NCI-H187 (cell line): ENCODE data around the gene PARD3B.

ENCODE experiments used
- DNase-seq, 2 experiments: peaks; one replicate each; lab custom pipeline; 2025; lab: John Stamatoyannopoulos, UW

PARD3B gene

DNA sequence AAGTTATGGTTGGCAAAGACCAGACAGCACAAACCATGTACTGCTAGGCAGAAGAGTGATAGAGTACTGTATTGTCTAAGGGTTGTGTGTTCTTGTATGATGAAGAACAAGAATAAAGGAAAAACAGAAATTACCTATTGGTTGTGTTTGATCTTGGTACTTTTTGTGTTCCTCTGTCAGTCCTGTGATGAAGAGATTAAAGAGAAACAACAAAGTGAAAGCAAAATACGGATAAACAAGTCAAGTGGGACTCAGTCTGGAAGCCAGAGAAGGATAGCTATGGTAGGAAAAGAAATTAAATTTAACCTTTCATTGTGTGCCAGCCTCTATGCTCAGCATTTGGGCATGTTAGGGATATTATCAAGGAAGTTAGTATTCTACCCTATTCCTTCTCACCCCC is 413.1 kb downstream of the PARD3B start:
- DNase-seq: no peak

GRCh38 chr2:204964414-204964813 is 419.1 kb downstream of the PARD3B start:
- no peak for DNase-seq

DNA sequence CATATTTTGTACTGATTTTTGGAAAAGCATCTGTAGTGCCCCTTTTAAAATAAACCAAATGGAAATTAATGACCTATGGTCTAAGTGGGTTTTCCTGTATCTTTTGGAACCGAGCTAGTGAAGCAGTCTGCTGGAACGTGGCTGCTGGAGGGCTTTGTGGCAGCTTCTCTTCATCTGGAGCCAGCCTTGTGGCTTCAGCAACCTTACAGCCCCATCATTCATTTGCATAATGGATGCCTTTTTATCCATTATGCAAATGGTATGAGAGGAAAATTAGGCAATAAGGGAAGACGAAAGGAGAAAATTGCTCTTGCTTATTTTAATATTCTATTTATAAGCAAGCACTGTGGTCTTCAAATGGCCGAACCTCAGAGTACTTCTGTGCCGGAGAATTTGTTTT is 421.0 kb downstream of the PARD3B start:
- DNase-seq: no peak

GRCh38 chr2:204967199-204967960 is 422.1 kb downstream of the PARD3B start:
- no peak for DNase-seq

DNA sequence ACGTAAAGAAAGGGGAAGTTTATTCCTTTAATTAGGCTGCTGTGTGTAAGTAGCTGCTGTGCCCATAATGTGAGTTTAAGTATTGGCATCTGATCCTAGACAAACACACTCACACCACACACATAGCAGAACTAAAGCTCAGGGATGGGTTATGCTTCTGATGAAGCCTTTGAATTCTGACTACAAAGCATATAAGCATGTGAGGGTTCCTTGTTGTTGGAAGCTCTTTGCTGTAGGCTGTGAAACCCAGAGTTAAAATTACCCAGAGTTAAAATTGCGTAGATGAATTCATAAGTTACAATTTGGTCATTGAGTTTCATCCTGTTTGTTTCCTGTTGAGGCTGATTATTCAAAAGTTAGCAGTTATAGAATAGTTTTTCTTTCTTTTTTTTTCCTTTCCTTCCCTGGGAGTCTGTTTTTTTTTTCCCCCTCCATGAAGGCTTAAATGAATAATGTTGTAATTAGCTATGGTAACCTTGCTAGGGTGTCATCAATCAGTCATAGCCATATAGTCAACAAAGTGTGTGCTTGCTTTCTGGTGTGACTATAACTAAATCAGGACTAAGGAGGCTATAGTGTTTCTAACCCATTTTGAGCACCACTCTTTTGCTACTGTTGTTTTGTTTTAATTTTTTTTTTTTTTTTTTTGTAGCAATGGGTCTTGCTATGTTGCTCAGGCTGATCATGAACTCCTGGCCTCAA is 426.1 kb downstream of the PARD3B start:
- DNase-seq: no peak

- no peak for DNase-seq
Measured at GRCh38 chr2:204972161-204972560, 426.9 kb downstream of the PARD3B start.

- DNase-seq: no peak
Measured at GRCh38 chr2:204972606-204973336, 427.5 kb downstream of the PARD3B start.

- DNase-seq: no peak
Measured at GRCh38 chr2:204973616-204974015, 428.3 kb downstream of the PARD3B start.

- DNase-seq: no peak
Measured at GRCh38 chr2:204974487-204974886, 429.2 kb downstream of the PARD3B start.

- no peak for DNase-seq
Measured at GRCh38 chr2:204977914-204978313, 432.6 kb downstream of the PARD3B start.

- DNase-seq: no peak
Measured at GRCh38 chr2:204982303-204982702, 437.0 kb downstream of the PARD3B start.

- DNase-seq: no peak
Measured at GRCh38 chr2:204984518-204984917, 439.2 kb downstream of the PARD3B start.

- DNase-seq: no peak
Measured at GRCh38 chr2:204986641-204987040, 441.4 kb downstream of the PARD3B start.

GRCh38 chr2:204988836-204989235 is 443.6 kb downstream of the PARD3B start:
- DNase-seq: no peak

- DNase-seq: no peak
Measured at GRCh38 chr2:204989877-204990276, 444.6 kb downstream of the PARD3B start.

GRCh38 chr2:205001300-205001966 is 456.2 kb downstream of the PARD3B start:
- DNase-seq: no peak

GRCh38 chr2:205002390-205002789 is 457.1 kb downstream of the PARD3B start:
- DNase-seq: no peak

- no peak for DNase-seq
Measured at GRCh38 chr2:205003288-205003687, 458.0 kb downstream of the PARD3B start.

DNA sequence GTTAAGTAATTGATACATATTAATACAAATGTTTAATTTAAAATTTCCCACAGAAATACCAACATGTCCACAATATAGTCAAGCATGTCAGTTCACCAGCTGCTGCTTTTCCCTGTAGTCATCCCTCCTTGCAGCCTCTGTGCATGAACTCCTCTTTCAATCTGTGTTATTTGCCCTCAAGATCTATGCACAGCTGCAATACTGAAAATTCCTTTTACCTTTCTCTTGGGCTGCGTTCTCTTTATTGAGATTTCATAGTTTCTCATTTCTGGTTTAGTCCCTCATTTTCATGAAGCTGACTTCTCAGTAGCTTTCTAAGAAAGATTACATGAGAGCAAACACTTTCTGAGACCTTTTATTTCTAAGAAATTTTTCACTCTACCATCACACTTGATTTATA is 464.9 kb downstream of the PARD3B start:
- DNase-seq: no peak

DNA sequence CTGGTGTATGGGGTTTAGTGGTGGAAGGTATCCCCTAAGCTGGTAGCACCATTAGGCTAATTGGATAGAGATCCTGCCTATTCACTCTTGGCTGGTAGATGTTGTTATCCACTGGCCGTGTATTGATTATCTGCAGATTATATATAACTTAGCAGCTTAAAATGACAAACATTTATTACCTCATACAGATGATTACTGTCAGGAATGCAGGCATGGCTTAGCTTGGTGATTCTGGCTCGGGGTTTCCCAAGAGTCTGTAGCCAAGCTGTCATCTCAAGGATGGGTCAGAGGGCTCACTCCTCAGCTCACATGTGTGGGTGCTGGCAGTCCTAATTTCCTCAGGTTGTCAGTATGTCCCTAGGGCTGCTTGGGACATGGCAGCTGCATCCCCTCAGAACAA is 465.8 kb downstream of the PARD3B start:
- no peak for DNase-seq

GRCh38 chr2:205012961-205013360 is 467.7 kb downstream of the PARD3B start:
- DNase-seq: no peak

- DNase-seq: no peak
Measured at GRCh38 chr2:205013586-205013985, 468.3 kb downstream of the PARD3B start.
